Heart right ventricle (tissue), 16 donors: ENCODE data around the gene CDC73. TPM values are rescaled to one million over a fixed set of nuclear protein-coding genes. Genes with fewer than 3 reads are reported as not detected.
A peak's percentile ranks its signal among the peaks of the same experiment; 100 is the strongest.

Source experiments
- ATAC-seq, 8 donors: fragments of 200-7000 bp; cut with Tn5 transposase; one replicate each; pipeline ENCODE4 v1.9.1; 2020; ENCODE audit warnings: mild to moderate bottlenecking in 8 of 8, moderate library complexity in 8 of 8, moderate number of reproducible peaks in 1 of 8
- DNase-seq, 2 donors: peaks; one replicate each; pipeline ENCODE4 v3.0.0-alpha.2; 2020
- H3K27ac ChIP-seq, 10 donors: fragments of 200-600 bp; sonication (generic) in 2 of 10; one replicate each; pipeline versions ENCODE4 v1.5.0 to v1.8.0; 2020 to 2022; ENCODE audit warnings: mild to moderate bottlenecking in 3 of 10
- H3K27me3 ChIP-seq, 7 donors: fragments of 200-600 bp; one replicate each; pipeline ENCODE4 v1.8.0; 2021 to 2022; ENCODE audit warnings: mild to moderate bottlenecking in 2 of 7
- H3K36me3 ChIP-seq, 9 donors: fragments of 200-600 bp; sonication (generic) in 1 of 9; one replicate each; pipeline versions ENCODE4 v1.5.0 to v1.8.0; 2020 to 2022; ENCODE audit warnings: mild to moderate bottlenecking in 2 of 9
- H3K4me1 ChIP-seq, 9 donors: fragments of 200-600 bp; sonication (generic) in 1 of 9; one replicate each; pipeline versions ENCODE4 v1.5.0 to v1.8.0; 2020 to 2022; ENCODE audit warnings: mild to moderate bottlenecking in 4 of 9
- H3K4me3 ChIP-seq, 10 donors: fragments of 200-600 bp; sonication (generic) in 2 of 10; one replicate each; pipeline versions ENCODE4 v1.5.0 to v1.8.0; 2020 to 2022; ENCODE audit warnings: mild to moderate bottlenecking in 7 of 10, moderate library complexity in 2 of 10
- H3K9me3 ChIP-seq, 11 donors: fragments of 200-600 bp in 10 of 11; sonication (generic) in 2 of 11; one replicate each; pipeline versions ENCODE4 v1.5.0 to v1.8.0; 2013 to 2022; ENCODE audit warnings: mild to moderate bottlenecking in 2 of 11, control low read depth in 1 of 11, moderate library complexity in 1 of 11
- WGBS, 2 donors: extraction: QIAGEN DNeasy Blood & Tissue Kit; methylation state at CpG; one replicate each; pipeline ENCODE4 v1.1.7; 2013; ENCODE audit warnings: inconsistent platforms in 1 of 2; 5-methylcytosine and 5-hydroxymethylcytosine counted together
- intact Hi-C, 10 donors: fragments of 100-400 bp; cut with DNase I; formaldehyde crosslinking; loops; one replicate each; pipeline versions ENCODE4 v1.11.1 to v1.14.2; 2022
- polyA plus RNA-seq, 2 donors: library from polyadenylated mRNA; stranded (reverse); fragments of 200-250 nt; gene quantifications; one replicate each; pipeline ENCODE4 v1.2.3, GENCODE V29; 2013
- total RNA-seq, 10 donors: library from RNA; stranded (reverse); fragmentation: NEBNext Ultra II Directional in 3 of 10; extraction: Animal tissue kit (Norgen Biotek cat#: 25700) in 3 of 10; gene quantifications; one replicate each; pipeline versions ENCODE4 v1.2.1 to v1.2.4, GENCODE V29; 2021 to 2023
- TF ChIP-seq, protein P1 (sequence below), 9 donors: fragments of 200-600 bp; sonication (generic) in 2 of 9; IDR thresholded peaks; one replicate each; pipeline versions ENCODE4 v1.5.0 to v1.8.0; 2021 to 2022; ENCODE audit warnings: antibody characterized with exemption in 9 of 9, mild to moderate bottlenecking in 5 of 9, moderate library complexity in 1 of 9
- donor health status: Arrhythmogenic right ventricular cardiomyopathy.
- donor health status: ischemic (EF 13 %, LVEDD 7.1; RV severe dilation, severe dysfunction).
- donor health status: healthy with polysubstance abuse.
- donor health status: DM: no; HTN: yes; CAD: no.
- donor health status: DM: no; HTN: no; CAD: no.
- donor health status: ischemic (EF 25% LVEDD 6.9; RV normal size, moderate dysfunction).
- donor health status: ischemic (EF 25% LVEDD 5.7; RV mildly dilated, moderate dysfunction).
- donor health status: healthy.
- donor health status: DM: yes; HTN: yes; CAD: no.
- donor health status: Ischemic cardiomyopathy.
- donor health status: ischemic (EF 35%, LVEDD 5.7; RV mildly dilated, moderate dysfunction).
- donor health status: nonischemic (EF 11% LVEDD 7.7; RV severe dilation, severe dysfunction).
- donor health status: DM: yes; HTN: yes; CAD: no.
- donor health status: PGD.
- donor health status: ischemic (EF 29% LVEDD 5.4; RV normal size, mild dysfunction).
- donor health status: nonischemic (EF 23%, LVEDD 6.1; RV moderate dilation, normal function).

The CDC73 gene
- total and polyA plus RNA-seq, 12 donors, result 9.2 to 70.2 (median 54.2) TPM

DNA sequence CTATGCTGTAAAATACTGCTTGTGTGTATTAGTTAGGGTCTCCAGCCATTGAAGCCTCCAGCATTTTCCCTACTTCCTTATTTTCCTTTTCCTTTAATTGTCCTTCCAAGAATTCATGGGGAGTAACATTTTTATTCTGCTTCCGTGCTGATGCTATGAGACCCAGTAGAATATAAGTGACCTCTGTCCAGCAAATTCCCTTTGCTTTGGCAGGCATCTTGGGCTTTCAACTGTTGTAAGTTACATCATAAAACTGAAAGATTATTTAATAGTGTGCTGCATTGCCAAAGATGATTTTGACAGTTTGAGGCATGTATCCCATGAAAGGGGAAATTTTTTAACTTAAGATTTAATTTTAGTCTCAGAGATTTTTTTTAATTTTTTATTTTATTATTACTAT, 112.7 kb downstream of the CDC73 start:
- ATAC-seq, result no peak
- TF ChIP-seq, protein P1, sequence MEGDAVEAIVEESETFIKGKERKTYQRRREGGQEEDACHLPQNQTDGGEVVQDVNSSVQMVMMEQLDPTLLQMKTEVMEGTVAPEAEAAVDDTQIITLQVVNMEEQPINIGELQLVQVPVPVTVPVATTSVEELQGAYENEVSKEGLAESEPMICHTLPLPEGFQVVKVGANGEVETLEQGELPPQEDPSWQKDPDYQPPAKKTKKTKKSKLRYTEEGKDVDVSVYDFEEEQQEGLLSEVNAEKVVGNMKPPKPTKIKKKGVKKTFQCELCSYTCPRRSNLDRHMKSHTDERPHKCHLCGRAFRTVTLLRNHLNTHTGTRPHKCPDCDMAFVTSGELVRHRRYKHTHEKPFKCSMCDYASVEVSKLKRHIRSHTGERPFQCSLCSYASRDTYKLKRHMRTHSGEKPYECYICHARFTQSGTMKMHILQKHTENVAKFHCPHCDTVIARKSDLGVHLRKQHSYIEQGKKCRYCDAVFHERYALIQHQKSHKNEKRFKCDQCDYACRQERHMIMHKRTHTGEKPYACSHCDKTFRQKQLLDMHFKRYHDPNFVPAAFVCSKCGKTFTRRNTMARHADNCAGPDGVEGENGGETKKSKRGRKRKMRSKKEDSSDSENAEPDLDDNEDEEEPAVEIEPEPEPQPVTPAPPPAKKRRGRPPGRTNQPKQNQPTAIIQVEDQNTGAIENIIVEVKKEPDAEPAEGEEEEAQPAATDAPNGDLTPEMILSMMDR (IDR thresholded peaks at IDR 0.05), result no peak
- no peak for DNase-seq
- intact Hi-C loops, result no loop called here
- WGBS, 2 donors, result 36 to 44% methylated on average over 1 of the region's 1 CpG
- peaks cover 0 to 67% (median 5%) of the 10 kb centered on the region in 9 donors for H3K36me3 ChIP-seq
- H3K4me3 ChIP-seq, result no peak overlapping the region
- no peaks in the 10 kb centered on the region for H3K27me3 ChIP-seq
- no peak overlapping the region for H3K27ac ChIP-seq
- peaks cover 0 to 8% (median 4%) of the 10 kb centered on the region in 9 donors for H3K4me1 ChIP-seq
- H3K9me3 ChIP-seq, result no peaks in the 10 kb centered on the region

DNA sequence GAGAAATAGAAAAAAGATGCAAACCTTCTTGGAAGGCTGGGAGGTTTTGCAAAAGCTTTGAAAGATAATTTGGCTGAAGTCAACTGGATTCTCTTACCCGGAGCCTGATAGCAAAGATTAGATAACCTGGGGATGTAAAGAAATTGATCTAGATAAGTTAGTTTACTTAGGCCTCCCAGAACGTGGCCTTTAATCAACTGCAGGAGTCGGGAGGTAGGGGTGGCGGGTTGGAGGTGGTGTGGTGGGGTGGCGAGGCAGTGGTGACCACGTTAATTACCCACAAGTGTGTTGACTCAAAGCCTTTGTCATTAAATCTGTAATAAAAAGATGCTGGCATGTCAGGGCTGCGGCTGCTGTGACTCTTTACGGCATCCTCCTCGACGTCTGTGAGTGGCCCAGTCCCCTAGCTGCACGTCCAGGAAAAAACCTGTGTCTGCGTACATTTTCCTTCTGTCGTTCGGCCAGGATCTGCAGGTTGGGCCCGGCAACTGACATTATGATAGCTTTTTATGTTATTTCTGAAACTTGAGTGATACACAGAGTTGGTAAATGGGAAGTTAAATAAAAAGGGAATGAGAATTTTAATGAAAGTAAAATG, 115.6 kb downstream of the CDC73 start:
- 88 to 94% methylated on average over 15 of the region's 15 CpGs for WGBS, 2 donors
- intact Hi-C loops, result no loop called here
- Histone ChIP-seq H3K9me3 (no peaks in the 10 kb centered on the region), H3K36me3 (peaks cover 0 to 77% (median 5%) of the 10 kb centered on the region in 9 donors), H3K4me1 (peaks cover 0 to 8% (median 4%) of the 10 kb centered on the region in 9 donors), H3K27ac (no peak overlapping the region), H3K27me3 (no peaks in the 10 kb centered on the region), H3K4me3 (no peak overlapping the region)
- TF ChIP-seq, protein P1 (IDR thresholded peaks at IDR 0.05), result no peak
- ATAC-seq (no peak), DNase-seq (no peak)

DNA sequence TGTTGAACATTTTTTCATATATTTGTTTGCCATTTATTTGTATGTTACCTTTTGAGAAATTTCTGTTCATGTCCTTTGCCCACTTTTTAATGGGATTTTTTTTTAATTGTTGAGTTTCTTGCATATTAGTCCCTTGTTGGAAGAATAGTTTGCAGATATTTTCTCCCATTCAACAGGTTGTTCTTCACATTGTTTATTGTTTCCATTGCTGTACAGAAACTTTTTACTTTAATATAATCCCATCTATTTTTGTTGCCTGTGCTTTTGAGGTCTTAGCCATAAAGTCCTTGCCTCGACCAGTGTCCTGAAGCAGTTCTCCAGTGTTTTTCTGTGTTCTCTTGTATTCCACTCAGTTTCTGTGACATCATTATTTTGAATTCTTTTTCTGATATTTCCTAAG, 118.8 kb downstream of the CDC73 start:
- Histone ChIP-seq H3K4me1 (no peaks in the 10 kb centered on the region), H3K4me3 (no peak overlapping the region), H3K27ac (no peak overlapping the region), H3K36me3 (peaks cover 0 to 62% (median 5%) of the 10 kb centered on the region in 9 donors), H3K27me3 (no peaks in the 10 kb centered on the region), H3K9me3 (no peaks in the 10 kb centered on the region)
- ATAC-seq, result no peak
- WGBS, 2 donors, result 98 to 99% methylated on average over 1 of the region's 1 CpG
- TF ChIP-seq, protein P1 (IDR thresholded peaks at IDR 0.05), result no peak
- intact Hi-C loops, result no loop called here
- DNase-seq, result no peak

DNA sequence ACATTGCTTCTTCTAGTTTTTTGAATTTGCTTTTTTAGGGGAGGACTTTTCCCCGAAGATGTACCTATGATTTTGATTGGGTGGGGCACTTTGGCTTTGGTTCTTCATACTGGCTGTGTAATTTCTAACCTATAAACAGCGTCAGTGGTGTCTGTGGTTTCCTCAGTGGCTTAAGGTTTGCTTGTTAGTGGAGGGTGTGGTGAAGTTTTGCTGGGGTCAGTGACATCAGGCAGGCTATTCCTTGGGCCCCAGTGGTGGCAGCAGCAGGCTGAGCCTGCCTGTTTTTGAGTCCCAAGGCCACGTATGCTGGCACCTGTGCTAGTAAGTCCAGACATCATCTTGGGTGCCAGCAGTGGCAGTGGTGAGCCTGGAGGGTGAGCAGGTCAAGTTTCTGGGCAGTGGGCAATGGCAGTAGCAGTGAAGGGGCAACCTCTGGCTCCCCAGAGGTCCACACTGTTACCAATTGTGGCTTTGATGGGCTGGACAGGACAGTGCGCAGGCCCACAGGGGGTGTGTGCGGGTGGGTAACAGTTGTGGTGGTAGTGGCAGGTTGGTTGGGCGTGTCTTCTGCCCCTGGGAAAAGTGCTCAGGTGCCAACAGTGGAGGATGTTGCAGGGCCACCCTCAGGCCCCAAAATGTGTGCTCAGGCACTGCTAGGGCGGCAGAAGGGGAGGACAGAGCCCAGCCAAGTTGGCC, 119.4 kb downstream of the CDC73 start:
- no peaks in the 10 kb centered on the region for H3K27me3 ChIP-seq
- intact Hi-C loops, result no loop called here
- TF ChIP-seq, protein P1 (IDR thresholded peaks at IDR 0.05), result no peak
- DNase-seq (no peak), ATAC-seq (peak in 3 of 8 donors; percentile 14 to 65 (median 22))
- peaks cover 0 to 63% (median 5%) of the 10 kb centered on the region in 9 donors for H3K36me3 ChIP-seq
- H3K27ac ChIP-seq, result no peak overlapping the region
- H3K9me3 ChIP-seq, result no peaks in the 10 kb centered on the region
- H3K4me3 ChIP-seq, result no peak overlapping the region
- H3K4me1 ChIP-seq, result no peaks in the 10 kb centered on the region
- WGBS, 2 donors, result 97% methylated on average over 7 of the region's 7 CpGs
